NCI-H1417 (cell line): ENCODE results near the gene YPEL3.

Source experiments
- DNase-seq, 3 experiments: peaks; one replicate each; lab custom pipeline; 2025; lab: John Stamatoyannopoulos, UW

YPEL3 gene

GRCh38 chr16:30069611-30070462 lies 26.2 kb downstream of the YPEL3 start:
- DNase-seq, result peak in 1 of 3 experiments; percentile 46

GRCh38 chr16:30068750-30069610 lies 27.0 kb downstream of the YPEL3 start:
- peak in 1 of 3 experiments; percentile 45 for DNase-seq

DNA sequence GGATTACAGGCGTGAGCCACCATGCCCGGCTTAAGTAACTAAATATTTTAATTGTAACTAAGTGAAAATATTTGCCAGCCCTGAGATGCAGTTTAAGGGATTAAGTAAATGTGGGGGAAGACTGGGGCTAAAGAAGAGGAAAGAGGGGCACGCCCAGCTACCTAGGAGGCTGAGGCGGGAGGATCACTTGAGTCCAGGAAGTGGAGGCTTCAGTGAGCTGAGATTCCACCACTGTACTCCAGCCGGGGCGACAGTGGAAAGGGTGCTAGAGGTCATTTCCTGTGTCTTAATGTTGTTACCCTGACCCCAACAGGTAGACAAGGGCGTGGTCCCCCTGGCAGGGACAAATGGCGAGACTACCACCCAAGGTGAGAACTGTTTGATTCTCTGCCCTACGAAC lies 27.7 kb downstream of the YPEL3 start:
- no peak for DNase-seq

DNA sequence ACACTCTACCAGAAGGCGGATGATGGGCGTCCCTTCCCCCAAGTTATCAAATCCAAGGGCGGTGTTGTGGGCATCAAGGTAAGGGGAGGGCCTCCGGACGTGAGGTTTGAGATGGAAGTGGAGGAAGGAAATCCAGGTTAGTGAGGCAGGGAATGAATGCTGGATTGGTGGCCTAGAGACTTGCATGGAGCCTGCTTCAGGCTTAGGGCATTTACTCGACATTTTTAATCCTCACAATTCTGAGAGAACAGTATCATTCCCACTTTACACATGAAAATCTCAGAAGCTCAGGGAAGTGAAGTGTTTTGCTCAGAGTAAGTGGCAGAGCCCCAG lies 28.5 kb downstream of the YPEL3 start:
- DNase-seq, result no peak

- peak in 1 of 3 experiments; percentile 49 for DNase-seq
These were observed 29.0 kb downstream of the YPEL3 start for GRCh38 chr16:30066761-30067583.

DNA sequence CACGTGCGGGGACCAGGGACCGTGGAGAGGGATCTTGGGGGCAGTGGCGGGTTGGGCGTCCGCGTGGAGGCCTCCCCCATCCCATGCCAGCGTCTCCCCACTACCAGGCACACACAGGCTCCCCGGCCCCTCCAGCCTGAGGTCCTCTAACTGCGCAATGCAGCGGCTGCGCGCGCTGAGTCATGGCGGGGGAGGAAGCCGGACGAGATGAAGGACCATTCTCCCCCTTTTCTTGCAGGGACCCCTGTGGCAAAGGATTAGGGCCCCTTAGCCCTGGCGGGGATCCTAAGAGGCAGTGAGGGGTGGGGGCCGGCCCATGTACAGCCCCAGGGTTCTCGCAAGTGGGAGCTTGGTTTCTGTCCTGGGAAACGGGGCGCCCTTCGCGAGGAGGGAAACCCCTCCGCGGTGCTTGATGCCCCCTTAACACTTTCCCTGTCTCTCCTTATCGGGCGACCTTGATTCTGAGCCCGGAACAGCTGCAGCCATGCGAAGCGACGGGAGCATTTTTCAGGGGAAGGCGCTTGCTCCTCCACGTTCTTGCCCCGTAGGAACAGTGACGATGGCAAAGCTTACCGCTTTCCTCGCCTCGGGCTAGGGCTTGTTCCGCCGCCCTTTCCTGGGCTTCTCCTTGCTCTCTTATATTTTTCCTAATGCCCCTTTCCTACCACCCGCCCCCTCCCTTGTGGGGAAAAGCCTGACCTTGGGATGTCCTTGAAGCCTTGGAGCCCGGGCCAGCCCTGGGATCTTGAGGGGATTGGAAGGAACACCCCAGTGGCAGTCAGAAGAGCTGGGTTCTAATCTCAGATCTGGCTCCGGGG lies 29.9 kb downstream of the YPEL3 start:
- DNase-seq, result peak in 2 of 3 experiments; percentile 63 to 83

- peak; percentile 91 to 98 (median 98) for DNase-seq
These were observed 30.7 kb downstream of the YPEL3 start, which contains the start of gene ALDOA for GRCh38 chr16:30065102-30065942. Gene ALDOA, plus strand, starts transcription at chr16:30065760. Its CDS starts 1,138 bp downstream, at chr16:30066898.

DNA sequence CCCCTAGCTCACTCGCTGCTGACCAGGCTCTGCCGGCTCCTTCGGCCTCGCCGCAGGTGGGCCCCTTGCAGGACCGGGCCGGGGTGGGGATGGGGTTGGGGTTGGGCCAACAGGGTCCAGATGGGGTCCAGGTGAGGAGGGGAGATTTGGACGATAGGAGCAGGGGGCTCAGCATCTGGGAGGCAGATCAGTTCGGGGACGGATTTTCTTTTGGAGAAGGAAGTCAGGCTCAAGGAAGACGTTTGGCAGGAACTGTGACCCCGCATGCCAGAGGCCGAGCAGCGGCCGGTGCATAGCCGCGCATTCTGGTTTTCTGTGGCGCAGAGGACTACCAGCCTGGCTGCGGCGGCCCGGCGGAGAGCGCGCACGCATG lies 31.3 kb downstream of the YPEL3 start:
- DNase-seq, result no peak

DNA sequence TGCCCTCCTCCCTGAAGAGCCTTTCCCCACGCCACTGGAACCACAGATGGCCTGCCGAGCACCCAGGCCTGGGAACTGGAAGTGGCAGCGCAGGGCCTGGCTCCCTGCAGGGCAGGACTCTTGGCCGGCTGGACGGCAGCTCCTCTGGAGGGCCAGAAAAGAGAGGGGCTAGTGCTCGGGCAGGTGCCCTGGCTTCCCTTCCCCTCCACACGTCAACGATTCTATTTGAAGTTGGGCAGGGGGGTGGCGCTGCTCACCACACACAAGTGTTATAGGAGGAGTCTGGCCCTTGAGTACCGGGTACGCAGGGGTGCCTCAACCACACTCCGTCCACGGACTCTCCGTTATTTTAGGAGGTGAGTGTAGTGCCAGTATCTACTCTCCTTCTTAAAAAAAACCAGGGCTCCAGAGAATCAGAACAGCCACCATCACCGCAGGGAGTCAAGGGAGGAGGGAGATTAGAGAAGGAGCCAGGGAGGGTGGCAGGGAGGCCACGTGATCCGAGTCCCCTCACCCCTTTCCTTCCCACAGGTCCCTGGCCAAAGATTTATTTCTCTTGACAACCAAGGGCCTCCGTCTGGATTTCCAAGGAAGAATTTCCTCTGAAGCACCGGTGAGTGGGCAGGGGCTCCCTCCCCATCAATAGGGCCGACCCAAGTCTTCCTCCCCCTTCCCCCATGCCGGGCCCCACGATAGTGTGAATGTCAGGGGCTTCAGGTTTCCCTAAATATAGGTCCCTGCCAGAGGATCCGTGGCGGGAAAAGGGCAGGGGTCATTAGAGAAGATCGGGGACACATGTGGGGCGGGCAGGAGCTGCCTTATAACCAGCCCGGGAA lies 31.9 kb downstream of the YPEL3 start:
- DNase-seq, result peak; percentile 43 to 91 (median 85)

GRCh38 chr16:30063278-30063892 lies 32.6 kb downstream of the YPEL3 start:
- DNase-seq, result no peak

- DNase-seq, result no peak
These were observed 35.0 kb downstream of the YPEL3 start for GRCh38 chr16:30060836-30061554.

DNA sequence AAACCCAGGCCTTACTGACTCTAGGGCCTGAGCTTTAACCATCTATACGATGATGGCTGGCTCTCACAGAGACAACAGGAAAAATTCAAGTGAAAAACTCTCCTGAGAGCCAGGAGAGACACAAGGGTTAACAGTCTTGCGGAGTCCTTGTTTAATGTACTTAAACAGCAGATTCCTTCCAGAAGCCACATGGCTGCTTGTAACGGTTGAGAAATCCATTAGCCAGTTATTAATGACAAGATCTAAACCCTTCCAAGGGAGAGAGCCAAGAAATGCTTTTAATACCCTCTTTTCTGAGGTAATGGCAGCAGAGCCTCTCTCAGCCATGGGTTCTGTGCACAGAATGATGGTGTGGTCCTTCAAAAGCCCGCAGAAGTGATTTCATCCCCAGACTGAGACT lies 35.7 kb downstream of the YPEL3 start:
- no peak for DNase-seq

DNA sequence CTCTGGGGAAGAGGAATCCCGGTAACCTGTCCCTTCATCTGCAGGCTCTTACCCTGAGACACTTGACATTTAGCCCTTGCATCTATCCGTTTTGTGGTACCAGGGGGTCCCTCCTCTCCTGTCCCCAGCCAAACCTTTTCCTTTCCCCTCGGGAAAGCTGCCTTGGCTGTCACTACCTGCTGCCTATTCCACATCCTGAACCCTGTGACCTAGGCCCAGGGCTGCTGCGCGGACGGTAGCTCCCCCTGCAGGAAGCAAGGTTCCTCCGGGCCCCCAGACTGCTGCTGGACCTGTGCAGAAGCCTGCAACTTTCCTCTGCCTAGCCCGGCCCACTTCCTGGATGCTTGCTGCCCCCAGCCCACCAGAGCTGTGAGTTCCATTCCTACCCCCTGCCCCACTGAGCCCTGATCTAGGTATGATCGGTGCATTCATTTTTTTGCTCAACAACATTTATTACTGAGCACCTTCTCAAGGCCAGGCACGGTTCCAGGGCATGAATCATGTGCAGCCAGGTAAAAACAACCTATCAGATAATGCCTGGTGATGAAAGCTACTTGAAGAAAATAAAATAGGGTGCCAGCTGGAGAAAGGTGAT lies 41.0 kb downstream of the YPEL3 start:
- DNase-seq, result no peak

DNA sequence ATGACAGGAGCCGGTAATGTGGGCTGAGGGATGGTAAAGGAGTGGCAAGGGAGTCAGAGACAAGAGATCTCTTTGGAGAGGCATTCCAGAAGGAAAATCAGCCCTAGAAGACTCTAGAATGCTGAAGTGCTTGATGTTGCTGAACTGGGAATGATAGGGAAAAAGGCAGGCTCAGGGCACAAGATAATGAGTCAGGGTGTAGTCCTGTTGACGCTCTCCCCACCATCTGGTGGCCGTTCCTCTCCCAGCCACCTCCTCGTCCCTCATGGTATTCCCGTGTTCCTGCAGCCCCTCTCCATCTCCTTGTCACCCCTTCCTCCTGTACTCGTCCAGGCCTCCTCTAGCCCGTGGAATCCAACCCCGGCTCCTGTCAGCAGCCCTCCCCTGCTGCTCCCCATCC lies 41.6 kb downstream of the YPEL3 start:
- DNase-seq, result no peak

DNA sequence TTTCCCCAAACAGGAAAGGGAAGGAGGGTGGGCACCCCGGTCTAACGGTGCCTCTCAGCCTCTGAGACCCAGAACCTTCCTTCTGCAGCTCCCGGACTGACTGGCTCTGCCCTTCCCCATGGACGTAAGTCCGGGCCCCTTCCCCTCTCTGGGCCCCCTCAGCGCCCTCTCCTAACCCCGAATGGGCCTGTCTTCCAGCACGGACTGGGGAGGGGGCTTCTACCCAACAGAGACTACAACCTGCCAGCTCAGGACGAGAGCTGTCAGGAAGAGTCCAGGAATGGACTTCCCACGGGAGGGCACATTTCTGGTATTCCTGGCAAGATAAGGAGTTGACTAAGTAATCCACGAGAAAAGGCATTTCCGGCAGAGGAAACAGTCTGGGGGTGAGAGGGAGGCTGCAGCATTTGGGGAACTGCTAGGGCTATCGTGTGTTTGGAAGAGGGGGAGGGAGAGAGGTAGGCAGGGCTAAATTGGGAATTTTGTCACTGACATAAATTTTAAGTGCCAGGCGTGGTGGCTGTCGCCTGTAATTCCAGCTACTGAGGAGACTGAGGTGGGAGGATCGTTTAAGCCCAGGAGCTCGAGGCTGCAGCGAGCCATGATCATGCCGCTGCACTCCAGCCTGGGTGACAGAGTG lies 42.5 kb downstream of the YPEL3 start:
- peak in 2 of 3 experiments; percentile 61 to 67 for DNase-seq

GRCh38 chr16:30052671-30053372 lies 43.2 kb downstream of the YPEL3 start:
- DNase-seq, result peak; percentile 88 to 97 (median 94)

DNA sequence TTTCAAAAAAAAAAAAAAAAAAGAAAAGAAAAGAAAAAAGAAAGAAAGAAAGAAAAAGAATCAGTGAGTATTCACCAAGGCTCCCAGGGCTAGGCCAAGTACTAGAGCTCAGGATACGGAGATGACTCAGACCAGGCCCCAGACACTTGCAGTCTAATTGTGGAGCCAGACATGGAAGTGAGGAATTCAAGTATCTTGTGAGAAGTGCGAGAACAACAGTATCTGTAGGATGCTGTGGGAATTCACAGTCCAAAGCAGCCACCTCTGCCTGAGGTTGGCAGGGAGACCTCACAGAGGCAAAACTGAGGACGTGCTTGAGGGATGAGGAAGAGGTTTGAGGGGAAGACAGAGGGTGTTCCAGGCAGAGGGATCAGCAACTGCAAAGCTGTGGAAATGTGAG lies 44.5 kb downstream of the YPEL3 start:
- no peak for DNase-seq
